Activated naive CD8-positive, alpha-beta T cell treated with anti-CD3 and anti-CD28 coated beads, Interleukin-2, amount 50 U/mL, for 24 hours (primary cell): ENCODE measurements around the gene CORO7.

Experiments used
- ATAC-seq: fragments of 150-1000 bp; cut with Tn5 transposase; one replicate; pipeline ENCODE4 v1.10.0; 2021
- DNase-seq: peaks from one replicate; pipeline ENCODE4 v3.0.0; 2021
- H3K27ac Mint-ChIP-seq: one replicate; pipeline ENCODE4 v1.8.0; 2021; ENCODE audit warnings: mild to moderate bottlenecking, mixed read lengths
- H3K27me3 Mint-ChIP-seq: one replicate; pipeline ENCODE4 v1.8.0; 2021; ENCODE audit warnings: mixed read lengths
- H3K36me3 Mint-ChIP-seq: one replicate; pipeline ENCODE4 v1.8.0; 2021; ENCODE audit warnings: low read depth, mixed read lengths
- H3K4me1 Mint-ChIP-seq: one replicate; pipeline ENCODE4 v1.8.0; 2021; ENCODE audit warnings: mixed read lengths
- H3K4me3 Mint-ChIP-seq: one replicate; pipeline ENCODE4 v1.8.0; 2021; ENCODE audit warnings: mild to moderate bottlenecking, moderate library complexity, mixed read lengths
- H3K9me3 Mint-ChIP-seq: one replicate; pipeline ENCODE4 v1.8.0; 2021; ENCODE audit warnings: mixed read lengths

The CORO7 gene

DNA sequence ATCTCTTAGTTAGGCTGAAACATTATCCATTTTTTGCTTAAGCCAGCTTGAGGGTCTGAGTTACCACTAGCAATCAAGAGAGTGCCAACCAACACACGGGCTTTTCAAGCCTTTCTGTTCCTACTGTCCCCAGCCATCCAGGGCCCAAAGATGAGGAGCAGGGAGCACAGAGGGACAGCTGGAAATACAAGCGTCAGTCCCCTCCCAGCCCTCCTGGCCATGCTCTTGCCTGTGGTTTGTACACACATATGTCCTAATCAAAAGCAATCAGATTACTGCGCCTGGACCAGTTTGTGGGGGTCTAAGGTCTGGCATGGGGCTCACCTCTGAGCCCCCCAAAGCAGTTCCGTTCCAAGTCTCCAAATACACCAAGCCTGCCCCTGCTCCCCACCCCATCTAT, 3.5 kb downstream of the CORO7 start:
- peaks cover 37% of the 10 kb centered on the region for H3K4me1 Mint-ChIP-seq
- H3K27me3 Mint-ChIP-seq: no peaks in the 10 kb centered on the region
- ATAC-seq (no peak), DNase-seq (no peak)
- no peak overlapping the region for H3K4me3 Mint-ChIP-seq
- no peak overlapping the region for H3K27ac Mint-ChIP-seq
- peaks cover 26% of the 10 kb centered on the region for H3K36me3 Mint-ChIP-seq
- no peaks in the 10 kb centered on the region for H3K9me3 Mint-ChIP-seq

DNA sequence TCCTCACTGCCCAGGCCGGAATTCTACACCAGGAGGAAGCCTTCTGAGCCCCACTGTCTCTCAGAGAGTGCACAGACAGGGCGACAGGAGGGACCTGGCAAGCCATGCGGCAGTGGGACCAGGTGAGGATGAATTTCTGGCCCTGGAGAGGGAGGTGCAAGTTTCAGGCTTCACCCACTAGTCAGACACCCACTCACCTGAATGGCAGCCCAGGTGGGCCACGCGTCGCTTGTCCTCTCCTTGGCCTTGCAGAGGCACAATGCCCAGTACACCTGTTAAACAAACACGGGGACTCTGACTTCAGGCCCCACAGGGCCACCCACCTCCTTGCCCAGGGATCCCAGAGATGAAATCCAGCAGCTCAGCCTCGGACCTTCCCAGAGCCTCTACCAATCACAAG, 4.2 kb downstream of the CORO7 start:
- ATAC-seq: no peak
- no peaks in the 10 kb centered on the region for H3K9me3 Mint-ChIP-seq
- no peak for DNase-seq
- H3K36me3 Mint-ChIP-seq: peaks cover 27% of the 10 kb centered on the region
- H3K4me3 Mint-ChIP-seq: no peak overlapping the region
- H3K27ac Mint-ChIP-seq: no peak overlapping the region
- H3K4me1 Mint-ChIP-seq: peaks cover 35% of the 10 kb centered on the region
- no peaks in the 10 kb centered on the region for H3K27me3 Mint-ChIP-seq

DNA sequence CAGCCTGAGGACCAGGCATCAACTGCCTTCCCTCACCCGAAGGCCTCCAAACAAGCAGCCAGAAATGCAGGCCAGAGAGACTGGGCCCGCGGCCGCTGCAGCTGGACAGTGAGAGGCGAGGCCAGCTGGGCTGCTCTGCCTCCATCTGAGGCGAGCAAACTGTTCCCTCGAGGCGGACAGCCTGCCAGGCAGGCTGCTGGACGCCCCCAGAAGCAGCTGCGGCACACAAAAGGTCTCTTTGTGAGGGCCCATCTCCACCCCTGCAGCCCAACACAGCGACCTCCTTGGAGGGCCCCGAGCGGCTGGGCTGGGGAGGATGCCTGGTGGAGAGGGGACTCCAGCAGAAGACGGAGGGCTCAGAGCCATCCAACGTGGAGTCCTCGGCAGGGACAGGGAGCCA, 4.7 kb downstream of the CORO7 start:
- no peaks in the 10 kb centered on the region for H3K27me3 Mint-ChIP-seq
- H3K4me3 Mint-ChIP-seq: no peak overlapping the region
- peaks cover 28% of the 10 kb centered on the region for H3K36me3 Mint-ChIP-seq
- DNase-seq: no peak
- no peak overlapping the region for H3K27ac Mint-ChIP-seq
- no peaks in the 10 kb centered on the region for H3K9me3 Mint-ChIP-seq
- ATAC-seq: no peak
- H3K4me1 Mint-ChIP-seq: peaks cover 32% of the 10 kb centered on the region

DNA sequence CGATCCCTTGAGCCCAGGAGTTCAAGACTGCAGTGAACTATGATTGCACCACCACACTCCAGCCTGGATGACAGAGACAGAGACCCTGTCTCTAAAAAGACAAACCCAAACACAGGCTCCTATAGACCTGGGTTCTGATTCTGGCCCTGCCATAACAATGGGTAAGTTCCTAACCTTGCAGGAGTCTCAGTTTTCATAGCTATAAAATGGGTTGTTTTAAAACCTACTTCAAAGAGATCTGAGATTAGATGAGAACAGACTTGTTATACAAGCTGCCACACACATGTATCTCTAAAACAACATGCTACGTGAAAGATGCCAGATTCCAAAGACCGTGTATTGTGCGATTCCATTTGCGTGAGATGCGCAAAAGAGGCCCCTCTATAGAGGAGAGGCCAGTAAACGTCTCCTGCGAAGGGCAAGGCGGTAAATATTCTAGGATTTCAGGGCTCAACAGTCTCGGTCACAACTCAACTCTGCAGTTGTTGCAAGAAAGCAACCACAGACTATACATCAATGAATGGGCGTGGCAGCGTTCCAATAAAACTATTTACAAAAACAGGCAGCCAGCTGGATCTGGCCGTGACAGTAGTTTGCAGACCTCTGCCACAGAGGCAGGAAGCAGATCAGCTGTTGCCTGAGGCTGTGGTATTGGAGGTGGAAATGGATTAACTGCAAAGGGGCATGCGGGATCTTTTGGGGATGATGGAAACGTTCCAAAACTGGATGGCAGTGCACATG, 5.9 kb downstream of the CORO7 start:
- Mint-ChIP-seq H3K27ac (no peak overlapping the region), H3K4me1 (peaks cover 29% of the 10 kb centered on the region), H3K9me3 (no peaks in the 10 kb centered on the region), H3K36me3 (peaks cover 29% of the 10 kb centered on the region), H3K4me3 (no peak overlapping the region), H3K27me3 (no peaks in the 10 kb centered on the region)
- ATAC-seq (no peak), DNase-seq (no peak)

DNA sequence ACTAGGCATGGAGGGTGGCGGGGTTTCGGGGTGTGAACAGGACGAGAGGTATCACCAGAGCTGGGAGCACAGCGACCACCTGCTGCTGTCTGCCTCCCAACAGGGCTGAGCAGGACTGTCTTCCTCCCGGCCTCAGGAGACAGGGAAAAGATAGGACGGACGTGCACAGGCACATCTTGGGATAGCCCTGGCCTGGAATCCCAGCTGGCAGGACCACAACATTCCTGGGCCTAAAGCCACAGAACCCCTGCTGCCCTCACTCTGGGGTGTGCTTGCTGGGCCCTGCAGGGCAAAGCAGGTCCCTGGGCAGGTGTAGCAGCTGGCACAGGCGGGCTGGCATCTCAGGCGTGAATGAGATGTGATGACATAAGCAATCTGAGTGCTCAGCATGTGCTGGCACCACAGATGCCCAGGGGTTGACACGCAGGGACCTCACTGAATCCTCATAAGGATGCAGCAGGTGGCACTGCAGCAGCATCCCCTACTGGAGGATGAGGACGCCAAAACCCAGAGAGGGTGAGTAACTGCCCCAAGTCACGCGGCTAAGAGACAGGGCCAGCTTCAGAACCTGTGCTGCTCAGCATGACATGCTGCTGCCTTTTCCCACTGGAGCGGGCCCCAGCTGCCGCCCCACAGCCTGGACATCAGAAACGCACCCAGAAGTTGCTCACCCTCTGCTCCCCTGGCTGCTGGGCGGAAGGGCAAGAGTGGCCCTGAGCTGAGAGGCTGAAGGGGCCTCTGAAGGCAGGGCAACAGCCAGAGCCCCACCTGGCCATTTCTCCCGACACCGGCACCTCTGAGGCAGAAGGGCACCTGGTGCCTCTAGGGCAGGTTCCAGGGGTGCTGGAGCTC, 7.1 kb downstream of the CORO7 start:
- no peaks in the 10 kb centered on the region for H3K9me3 Mint-ChIP-seq
- no peak overlapping the region for H3K27ac Mint-ChIP-seq
- no peak overlapping the region for H3K4me3 Mint-ChIP-seq
- ATAC-seq (no peak), DNase-seq (no peak)
- H3K27me3 Mint-ChIP-seq: no peaks in the 10 kb centered on the region
- peaks cover 28% of the 10 kb centered on the region for H3K36me3 Mint-ChIP-seq
- H3K4me1 Mint-ChIP-seq: peaks cover 17% of the 10 kb centered on the region

DNA sequence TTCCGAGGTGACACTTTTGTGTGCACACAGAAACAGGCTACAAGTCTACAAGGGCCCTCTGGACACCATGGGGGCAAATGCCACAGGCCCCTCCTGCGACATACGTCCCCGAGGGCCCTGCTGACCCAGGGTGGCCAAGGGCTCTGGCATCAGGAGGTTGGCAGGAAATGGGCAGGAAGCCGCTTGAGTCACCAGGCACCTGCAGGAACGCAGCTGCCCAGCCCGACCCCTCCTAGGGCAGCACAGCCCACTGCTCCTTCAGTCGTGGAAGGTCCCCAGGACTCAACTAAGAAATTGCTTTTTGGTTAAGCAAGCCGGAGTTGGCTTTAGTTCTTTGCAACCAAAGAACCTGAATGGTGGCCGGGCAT, 8.1 kb downstream of the CORO7 start:
- Mint-ChIP-seq H3K36me3 (peaks cover 24% of the 10 kb centered on the region), H3K9me3 (no peaks in the 10 kb centered on the region), H3K27ac (no peak overlapping the region), H3K4me1 (peaks cover 9% of the 10 kb centered on the region), H3K27me3 (no peaks in the 10 kb centered on the region), H3K4me3 (no peak overlapping the region)
- ATAC-seq (no peak), DNase-seq (no peak)

DNA sequence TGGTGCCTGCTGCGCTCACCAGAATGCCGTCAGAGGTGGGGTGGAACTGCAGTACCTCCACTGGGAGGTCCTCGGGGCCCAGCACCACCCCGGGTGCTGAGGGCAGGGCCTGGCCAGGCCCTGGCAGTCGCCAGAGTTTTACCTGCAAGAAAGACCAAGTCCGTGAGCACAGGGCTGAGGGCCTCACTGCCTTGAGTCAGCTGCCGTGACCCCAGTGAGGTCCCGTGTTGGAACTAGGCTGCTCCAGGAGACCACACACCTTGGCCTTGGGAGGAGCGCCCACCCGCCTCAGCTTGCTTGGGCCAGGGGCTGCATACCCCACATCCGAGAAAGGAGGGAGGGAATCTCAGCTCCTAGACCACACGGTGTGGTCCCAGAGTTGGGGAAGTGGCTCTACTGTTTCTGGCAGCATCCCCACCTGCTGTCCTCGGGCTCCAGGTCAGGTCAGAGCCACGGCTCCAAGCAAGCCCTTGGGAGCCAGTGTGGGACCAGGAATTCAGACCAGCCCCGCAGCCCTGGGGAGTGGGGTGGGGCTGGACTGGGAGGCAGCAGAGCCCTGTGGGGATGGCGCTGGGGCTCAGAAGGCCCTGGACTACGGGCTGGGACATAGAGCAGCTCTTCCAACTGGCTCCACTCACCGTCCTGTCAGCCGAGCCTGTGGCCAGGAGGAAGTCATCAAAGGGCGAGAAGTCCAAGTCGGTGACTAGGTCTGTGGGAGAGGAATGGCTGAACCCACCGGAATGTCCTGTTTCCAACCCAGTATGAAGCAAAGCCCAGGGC, 8.7 kb downstream of the CORO7 start:
- no peak for ATAC-seq
- Mint-ChIP-seq H3K36me3 (peaks cover 24% of the 10 kb centered on the region), H3K4me3 (no peak overlapping the region), H3K4me1 (peaks cover 4% of the 10 kb centered on the region), H3K27ac (no peak overlapping the region), H3K9me3 (no peaks in the 10 kb centered on the region), H3K27me3 (no peaks in the 10 kb centered on the region)
- DNase-seq: no peak

DNA sequence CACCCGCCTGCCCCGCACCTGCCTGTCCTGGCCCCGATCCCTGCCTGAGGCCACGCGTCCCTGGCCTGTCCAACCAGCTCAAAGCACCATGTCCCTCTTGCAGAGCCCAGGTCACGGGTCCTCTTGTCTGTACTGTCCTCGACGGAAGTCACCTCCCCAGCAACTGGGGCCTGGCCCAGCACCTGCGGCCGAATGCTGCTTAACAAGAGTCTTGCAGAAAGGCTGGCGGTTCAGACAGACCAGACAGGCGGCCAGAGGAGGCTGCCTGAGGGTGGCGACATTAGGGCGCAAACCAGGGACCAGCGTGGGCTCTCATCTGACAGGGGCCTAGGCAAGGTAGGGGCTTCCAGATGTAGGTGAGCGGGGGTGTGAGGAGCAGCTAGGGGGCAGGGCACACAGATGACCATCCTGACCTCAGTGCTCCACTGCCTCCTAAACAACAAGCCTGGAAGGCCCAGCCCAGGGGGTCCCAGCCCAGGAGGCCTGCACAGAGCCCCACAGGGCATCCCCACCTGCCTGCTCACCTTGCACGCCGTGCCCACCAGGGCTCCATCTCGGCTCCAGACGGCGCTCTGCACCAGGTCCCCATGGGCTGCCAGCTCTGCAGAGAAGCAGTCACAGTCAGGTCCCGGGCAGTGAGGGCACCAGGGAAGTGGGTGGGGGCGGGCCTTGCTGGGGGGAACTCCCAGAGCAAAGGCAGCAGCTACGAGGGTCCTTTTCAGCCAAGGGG, 11.3 kb downstream of the CORO7 start:
- Mint-ChIP-seq H3K4me1 (no peaks in the 10 kb centered on the region), H3K36me3 (peaks cover 17% of the 10 kb centered on the region), H3K4me3 (no peak overlapping the region), H3K27ac (no peak overlapping the region), H3K9me3 (no peaks in the 10 kb centered on the region), H3K27me3 (no peaks in the 10 kb centered on the region)
- peak; percentile 4 for ATAC-seq
- DNase-seq: no peak

DNA sequence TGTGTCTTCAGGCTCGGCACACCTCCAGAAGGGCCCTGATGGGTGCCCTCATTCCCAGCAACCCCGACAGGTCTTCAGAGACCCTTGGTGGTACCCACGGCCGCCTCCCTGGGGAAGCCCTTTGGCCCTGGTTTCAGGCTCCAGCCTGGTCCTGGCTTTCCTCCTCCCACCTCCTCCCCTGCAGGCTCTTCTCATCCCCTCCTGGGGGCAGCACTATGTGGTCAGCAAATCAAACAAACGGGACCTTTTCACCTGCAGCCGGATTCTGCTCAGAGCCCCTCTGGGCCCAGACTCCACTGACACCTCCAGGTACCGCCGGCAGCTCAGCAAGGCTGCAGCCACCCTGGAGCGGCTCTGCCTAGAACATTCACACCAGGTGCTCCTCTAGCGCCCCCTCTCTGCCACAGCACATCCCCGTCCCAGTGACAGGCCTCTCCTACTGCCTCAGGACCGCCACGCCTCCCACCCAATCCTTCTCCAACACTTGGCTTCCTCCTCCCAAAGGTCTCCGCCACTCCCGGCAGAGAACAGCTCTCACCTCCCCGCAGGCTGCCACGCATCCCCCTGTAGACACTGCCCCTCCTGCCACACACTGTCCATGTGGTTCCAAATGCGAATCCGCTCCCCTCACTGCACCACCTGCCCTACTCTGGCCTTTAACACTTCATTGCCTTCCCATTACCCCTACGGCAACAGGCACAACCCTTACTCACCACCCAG, 12.0 kb downstream of the CORO7 start:
- H3K36me3 Mint-ChIP-seq: peaks cover 19% of the 10 kb centered on the region
- no peak overlapping the region for H3K4me3 Mint-ChIP-seq
- no peaks in the 10 kb centered on the region for H3K9me3 Mint-ChIP-seq
- DNase-seq (peak; percentile 55), ATAC-seq (peak; percentile 30)
- H3K4me1 Mint-ChIP-seq: no peaks in the 10 kb centered on the region
- H3K27ac Mint-ChIP-seq: no peak overlapping the region
- no peaks in the 10 kb centered on the region for H3K27me3 Mint-ChIP-seq

DNA sequence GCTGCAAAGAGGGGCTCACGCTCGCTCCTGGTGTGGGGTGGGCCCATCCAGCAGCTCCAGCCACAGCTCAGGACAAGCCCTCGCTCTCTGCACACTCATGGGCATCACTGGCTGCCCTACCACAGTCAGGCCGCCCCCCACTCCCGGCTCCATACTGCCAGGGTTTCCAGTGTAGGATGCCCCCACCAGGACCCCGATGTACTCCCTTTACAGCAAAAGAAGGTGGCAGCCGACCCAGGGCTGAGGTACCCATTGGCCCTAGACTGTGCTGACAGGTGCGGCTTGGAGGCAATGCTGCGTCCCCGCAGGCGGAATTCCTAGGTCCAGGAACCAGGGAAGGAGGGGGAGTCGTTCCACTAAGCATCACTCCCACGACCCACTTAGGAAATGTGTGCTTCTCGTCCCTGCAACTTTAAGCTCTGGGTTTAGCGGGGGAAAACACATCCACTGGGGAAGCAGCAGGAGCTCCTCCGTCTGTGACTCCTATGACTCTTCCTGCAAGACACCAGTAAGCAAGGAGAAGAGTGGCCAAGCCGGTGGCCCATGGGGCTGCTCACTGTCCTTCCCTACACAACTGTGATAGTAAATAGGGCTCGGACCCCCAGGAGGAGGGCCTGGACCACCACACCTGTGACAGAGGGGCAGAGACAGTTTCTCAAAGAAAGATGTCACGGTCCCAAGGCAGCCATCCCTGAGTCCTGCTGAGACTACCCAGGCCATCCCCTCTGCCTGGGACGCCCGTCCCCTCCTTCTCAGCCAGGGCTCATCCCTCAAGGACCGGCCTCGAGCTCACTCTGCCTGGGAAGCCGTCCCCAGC, 13.1 kb downstream of the CORO7 start:
- DNase-seq: no peak
- ATAC-seq: no peak

DNA sequence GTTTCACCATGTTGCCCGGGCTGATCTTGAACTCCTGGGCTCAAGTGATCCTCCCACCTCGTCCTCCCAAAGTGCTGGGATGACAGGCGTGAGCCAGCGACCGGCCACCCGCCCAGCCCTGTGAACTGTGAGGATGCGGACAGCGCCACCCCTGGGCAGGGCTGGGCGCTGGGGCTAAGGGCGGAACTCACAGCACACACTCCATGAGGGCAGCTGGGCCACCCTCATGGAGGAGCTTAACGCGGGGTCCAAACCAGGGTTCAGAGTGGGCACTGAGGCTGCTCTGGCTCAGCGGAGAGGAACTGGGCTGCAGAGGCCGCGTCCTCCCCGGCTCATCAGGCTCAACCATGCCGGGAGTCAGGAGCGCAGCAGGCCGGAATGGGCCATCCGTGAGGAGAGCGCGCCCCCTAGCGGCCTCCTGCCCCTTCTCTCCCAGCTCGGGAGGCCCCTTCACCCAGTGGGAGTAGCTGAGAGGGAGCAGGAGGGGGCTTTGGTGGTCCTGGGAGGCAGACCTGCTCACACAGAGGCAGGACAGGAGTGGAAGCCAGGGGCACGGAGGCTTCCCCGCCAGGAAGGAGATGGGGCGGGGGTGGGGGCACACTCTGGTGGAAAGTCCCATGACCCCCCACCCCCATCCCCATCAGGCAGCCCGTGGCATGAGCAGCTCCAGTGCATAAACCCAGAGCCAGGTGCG, 13.8 kb downstream of the CORO7 start:
- H3K36me3 Mint-ChIP-seq: peaks cover 19% of the 10 kb centered on the region
- no peaks in the 10 kb centered on the region for H3K9me3 Mint-ChIP-seq
- H3K27me3 Mint-ChIP-seq: no peaks in the 10 kb centered on the region
- no peak overlapping the region for H3K27ac Mint-ChIP-seq
- no peak overlapping the region for H3K4me3 Mint-ChIP-seq
- ATAC-seq: peak; percentile 75
- H3K4me1 Mint-ChIP-seq: no peaks in the 10 kb centered on the region
- DNase-seq: peak; percentile 81

More for the DNA sequence above, 13.1 kb downstream of the CORO7 start:
- Mint-ChIP-seq H3K27me3 (no peaks in the 10 kb centered on the region), H3K27ac (no peak overlapping the region), H3K4me3 (no peak overlapping the region), H3K9me3 (no peaks in the 10 kb centered on the region), H3K36me3 (peaks cover 19% of the 10 kb centered on the region), H3K4me1 (no peaks in the 10 kb centered on the region)

DNA sequence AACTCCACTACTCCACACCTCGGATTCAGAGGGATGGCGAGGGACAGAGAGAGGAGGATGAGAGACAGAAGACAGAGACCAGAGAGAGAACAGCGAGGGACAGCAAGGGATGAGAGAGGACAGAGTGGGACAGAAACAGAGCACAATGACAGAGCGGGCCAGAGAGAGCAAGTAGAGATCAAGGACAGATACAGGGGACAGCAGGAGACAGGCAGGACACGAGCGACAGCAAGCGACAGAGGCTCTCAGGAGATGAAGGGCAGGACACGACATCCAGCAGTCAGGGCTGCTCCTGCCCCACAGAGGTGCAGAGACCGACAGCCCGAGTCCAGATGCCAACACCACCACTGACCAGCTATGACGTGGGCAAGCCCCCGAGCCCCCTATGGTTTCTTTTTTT, 14.9 kb downstream of the CORO7 start:
- no peak overlapping the region for H3K27ac Mint-ChIP-seq
- ATAC-seq (no peak), DNase-seq (no peak)
- no peak overlapping the region for H3K4me3 Mint-ChIP-seq
- no peaks in the 10 kb centered on the region for H3K9me3 Mint-ChIP-seq
- H3K4me1 Mint-ChIP-seq: no peaks in the 10 kb centered on the region
- H3K27me3 Mint-ChIP-seq: no peaks in the 10 kb centered on the region
- H3K36me3 Mint-ChIP-seq: peaks cover 19% of the 10 kb centered on the region

DNA sequence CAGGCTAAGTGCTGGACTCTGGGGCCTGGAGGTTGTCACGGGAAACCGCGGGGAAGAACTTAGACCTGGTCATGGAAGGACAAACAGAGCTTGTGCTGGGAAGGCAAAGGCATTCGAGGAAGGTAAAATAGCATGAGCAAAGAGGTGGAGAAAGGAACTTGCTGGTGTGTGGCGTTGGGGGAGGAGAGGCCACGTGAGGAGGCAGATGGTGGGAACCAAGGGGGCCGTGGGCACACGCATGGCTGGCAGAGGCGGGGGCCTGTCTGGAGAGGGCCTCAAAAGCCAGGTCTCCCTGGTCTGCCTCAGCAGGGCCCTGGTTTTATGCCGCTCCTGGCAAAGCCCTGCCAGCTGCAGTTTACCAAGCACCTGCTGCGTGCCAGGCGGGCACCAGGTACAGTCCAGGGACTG, 15.3 kb downstream of the CORO7 start:
- Mint-ChIP-seq H3K27me3 (no peaks in the 10 kb centered on the region), H3K4me3 (no peak overlapping the region), H3K4me1 (no peaks in the 10 kb centered on the region), H3K27ac (no peak overlapping the region), H3K9me3 (no peaks in the 10 kb centered on the region), H3K36me3 (peaks cover 19% of the 10 kb centered on the region)
- DNase-seq: no peak
- no peak for ATAC-seq
